ENCODE measurements around the gene LRRC3B.

LRRC3B gene

DNA sequence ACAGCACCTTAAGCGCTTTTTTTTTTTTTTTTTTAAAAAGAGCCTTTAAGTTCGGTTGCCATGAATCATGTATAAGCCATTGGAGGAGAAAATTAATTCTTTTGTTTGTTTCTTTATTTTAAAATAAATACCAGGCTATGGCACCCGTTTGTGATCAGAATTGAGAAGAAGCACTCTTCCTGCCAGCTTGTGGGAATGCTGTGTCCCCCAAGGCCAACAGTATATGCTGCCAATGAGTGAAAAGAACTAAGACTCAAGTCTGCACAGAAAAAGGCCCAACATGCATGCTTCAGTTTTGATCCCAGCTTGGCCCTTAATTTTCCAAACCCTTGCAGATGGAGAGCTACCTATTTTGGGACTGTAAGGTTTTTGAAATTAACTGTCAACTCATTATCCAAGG, 90.5 kb downstream of the LRRC3B start:
- no peak for DNase-seq

DNA sequence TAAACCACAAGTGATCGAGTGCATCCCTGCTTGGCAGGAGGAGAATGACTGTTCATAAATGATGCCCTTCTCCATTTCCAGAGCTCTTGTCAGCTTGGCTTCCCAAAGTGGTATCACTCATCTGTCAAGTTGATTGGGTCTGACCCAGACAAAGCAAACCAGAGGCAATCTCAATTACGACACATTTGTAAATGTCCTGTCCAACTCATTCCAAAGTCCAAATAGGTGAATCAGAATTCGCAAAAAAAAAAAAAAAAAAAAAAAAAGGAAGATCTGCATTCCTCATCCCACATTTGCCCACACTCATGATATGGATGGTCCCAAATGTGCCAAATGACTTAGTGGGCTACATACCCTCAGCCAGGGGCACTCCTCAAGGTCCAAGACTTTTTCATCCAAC, 91.9 kb downstream of the LRRC3B start:
- no peak for DNase-seq

DNA sequence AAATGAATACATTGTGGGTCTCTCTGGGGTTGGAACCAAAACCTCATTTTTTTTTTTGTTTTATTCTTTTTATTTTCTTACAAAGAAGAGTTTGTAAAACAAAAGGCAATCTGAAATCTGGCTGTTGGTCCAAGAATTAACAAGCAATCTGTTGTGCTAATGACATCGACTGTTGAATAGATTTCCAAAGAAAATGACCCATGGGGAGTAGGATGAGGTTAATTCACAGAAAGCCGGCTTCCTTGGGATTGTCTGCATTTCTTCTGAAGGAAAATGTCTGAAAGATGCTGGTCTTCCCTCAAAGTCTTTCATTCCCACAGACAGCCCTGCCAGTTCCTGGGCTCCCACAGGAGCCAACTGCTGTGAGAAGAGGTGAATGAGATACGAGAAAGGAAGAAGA, 92.9 kb downstream of the LRRC3B start:
- no peak for DNase-seq

DNA sequence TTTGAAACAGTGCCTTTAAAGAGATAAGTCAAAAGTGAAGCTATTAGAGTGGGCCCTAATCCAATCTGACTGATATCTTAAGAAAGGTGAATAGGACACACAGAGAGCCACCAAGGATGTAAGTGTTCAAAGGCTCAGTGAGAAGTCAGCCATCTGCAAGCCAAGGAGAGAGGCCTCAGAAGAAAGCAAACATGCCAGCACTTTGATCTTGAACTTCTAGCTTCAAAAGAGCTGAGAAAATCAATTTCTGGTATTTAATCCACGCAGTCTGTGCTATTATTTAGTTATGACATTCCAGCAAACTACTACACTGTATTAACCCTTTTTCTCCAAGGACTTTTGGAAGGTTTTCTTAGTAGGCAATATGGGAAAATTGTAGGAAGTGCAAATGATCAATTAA, 95.7 kb downstream of the LRRC3B start:
- no peak for DNase-seq

DNA sequence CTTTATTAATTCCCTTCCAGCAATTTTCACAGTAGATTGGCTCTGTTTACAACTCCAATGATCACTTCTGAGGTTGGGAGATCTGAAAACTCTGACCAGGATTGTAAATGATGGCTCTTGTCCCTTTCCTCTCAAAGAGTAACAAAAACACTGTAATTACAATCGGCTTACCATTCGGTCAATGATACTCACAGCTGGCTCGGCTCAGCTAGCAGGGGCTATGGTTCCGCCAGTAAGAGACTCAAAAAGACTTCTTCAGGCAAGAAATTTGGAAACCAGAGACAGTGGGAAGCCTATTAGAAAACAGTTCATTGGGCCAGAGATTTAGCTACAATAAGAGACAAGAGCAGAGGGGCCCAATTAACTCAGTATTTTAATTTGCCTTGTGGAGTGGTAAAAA, 96.6 kb downstream of the LRRC3B start:
- DNase-seq = peak; percentile 30

DNA sequence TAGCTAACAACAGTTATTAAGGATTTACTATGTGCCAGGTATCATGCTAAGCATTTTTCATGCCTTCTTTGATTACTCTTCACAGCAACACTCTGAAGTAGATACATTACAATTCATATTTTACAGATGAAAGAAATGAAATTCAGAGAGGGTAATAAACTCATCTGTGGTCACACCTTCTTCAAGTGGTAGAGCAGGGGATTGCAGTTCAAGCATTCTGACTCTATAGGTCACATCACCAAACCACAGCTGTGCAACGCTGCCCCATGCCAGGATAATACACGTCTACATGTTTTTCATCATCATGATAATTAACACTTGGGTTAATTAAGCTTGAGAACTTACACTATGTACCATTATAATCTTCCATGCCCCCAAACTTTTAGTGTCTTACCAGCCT, 98.5 kb downstream of the LRRC3B start:
- no peak for DNase-seq

DNA sequence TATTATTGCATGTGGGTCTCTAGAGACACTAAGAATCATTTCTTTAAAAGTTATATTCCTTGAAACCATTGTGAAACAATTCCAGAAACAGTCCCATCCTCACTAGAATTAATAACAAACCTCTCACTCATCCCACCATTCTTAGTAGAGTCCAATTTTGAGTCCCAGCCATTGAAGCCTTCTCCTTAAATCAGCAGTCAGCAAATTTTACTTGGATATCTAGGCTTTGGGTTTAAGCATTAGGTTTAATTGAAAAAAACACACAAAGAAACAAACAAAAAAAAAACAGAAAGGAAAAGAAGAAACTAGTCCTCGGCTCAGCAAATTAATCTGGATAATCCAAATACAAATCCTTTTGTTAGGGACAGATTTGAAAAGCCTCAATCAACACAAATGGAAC, 109.3 kb downstream of the LRRC3B start:
- no peak for DNase-seq

DNA sequence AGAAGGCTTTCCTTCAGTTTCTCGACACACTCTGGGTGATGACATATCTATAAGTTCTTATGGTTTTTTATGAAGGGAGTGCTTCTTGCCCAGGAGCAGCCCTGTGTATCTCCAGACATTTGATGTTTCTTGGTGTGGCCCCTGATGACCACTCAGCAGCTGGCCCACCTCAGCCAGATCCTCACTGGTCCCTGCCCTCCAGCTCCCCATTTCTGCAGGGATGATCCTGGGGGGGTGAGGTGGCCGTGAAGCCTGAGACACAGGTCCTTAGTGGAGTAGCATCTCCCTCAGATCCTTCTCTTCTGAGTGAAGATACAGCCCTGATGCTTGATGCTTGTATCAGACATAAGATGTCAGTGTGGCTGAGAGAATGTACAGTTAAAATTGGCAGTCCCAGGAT, 127.7 kb downstream of the LRRC3B start:
- DNase-seq = no peak

DNA sequence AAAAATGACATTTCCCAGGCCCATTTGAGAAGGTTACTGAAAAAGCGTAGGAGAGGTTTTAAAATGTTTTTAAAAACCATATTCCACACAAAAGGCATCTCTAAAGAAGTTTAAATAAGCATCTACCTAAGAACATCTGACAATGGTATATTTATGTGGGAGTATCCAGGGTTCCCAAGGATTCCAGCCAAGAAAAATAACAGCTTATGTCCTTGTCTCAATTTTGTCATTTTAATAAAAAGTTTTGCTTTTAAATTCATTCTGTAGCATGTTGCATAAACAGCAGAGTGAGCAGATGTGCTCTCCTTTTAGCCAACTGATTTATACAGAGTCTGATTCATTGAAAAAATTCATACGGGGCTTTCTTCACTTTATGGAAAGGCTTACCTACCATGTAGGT, 129.9 kb downstream of the LRRC3B start:
- DNase-seq = no peak

DNA sequence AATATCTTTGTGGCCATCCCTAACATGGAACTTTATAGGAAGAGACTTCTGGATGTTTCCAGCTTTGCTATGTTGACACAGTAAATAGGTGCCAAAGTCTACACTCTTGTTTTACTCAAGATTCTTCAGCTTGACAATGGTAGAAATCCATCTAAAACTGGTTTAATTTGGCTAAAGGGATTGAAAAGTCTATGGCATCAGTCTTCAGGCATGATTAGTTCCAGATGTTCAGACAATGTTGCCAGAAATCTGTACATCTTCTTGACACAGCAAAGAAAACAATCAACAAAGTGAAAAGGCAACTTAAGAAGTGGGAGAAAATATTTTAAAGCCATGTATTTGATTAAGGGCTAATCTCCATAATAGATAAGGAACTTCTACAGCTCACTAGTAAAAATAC, 130.5 kb downstream of the LRRC3B start:
- no peak for DNase-seq

DNA sequence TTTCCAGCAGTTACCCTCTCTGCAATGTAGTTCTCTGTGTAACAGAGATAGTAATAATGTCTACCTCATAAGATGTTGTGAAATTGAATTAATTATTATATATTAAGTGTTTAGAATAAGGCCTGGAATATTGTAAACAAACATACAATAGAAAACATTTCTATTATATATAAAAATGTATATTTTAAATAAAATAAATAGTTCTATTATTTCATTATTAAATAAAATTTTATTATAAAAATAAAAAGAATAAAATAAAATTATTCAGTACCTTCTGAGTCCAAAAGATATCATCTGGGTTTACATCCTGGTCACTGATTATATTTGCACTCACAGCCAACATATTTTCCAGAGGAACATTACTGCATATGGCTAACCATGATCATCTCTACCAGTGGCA, 135.4 kb downstream of the LRRC3B start:
- no peak for DNase-seq

Data from retina (tissue), 1 donor.